ENCODE measurements around the gene RAB7B.

RAB7B gene

DNA sequence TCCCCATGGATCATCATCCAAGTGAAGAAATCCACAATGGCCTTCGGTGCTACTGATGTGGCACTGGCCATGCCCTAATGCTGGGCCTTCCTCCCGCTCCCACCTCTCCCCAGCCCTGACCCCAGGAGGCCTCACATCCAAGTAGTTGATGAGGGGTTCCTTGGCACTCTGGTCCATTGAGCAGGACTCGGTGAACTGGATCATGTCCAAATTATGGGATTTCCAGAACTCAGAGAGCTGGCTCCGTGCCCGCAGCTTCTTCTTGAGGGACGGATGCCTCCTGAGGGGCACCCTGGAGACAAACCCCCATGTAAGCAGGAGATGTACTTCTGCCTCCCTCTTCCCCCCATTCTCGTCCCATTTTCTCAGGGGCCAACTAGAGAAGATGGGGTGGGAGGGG lies 19.6 kb upstream of the RAB7B start:
- DNase-seq (ENCODE audit: low read depth), result no peak

DNA sequence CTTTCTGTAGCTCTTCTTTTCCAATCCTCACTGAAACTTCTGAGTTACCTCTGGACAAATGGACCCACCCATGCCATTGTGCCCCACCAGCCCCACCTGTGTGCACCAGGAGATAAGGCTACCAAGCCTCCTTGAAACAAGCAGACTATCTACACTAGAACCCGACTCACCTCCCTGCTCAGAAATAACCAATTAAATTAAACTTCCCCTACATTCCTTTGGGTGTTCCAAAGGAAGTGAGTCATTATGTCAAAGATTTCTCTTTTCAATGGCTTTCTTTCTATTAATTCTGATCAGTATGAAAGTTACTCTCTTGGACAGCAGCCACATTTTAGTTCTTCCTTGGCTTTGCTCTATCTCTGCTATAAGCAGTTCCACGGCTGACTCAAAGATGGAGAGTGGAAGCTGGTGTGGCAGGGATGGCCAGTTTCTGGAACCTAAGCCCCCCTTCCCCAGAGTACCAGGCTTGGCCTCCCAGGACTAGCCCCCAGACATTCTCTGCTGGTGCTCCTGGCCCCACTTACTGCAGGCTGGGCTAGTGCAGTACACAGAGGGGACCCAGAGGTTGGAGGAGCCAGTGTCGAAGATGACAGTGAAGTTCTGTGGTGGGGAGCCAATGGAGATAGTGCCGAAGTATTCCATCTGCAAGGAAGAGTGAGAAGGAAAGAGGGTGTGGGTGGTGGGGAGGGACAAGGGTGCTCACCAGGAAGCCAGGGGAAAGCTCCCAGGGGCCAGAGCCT lies 18.6 kb upstream of the RAB7B start:
- DNase-seq (ENCODE audit: low read depth), result no peak

- no peak for DNase-seq (ENCODE audit: low read depth)
Measured at GRCh38 chr1:206021008-206021625, 17.9 kb upstream of the RAB7B start.

GRCh38 chr1:206020393-206021007 lies 17.3 kb upstream of the RAB7B start:
- no peak for DNase-seq (ENCODE audit: low read depth)

GRCh38 chr1:206015071-206015470 lies 11.9 kb upstream of the RAB7B start:
- DNase-seq (ENCODE audit: low read depth), result no peak

- DNase-seq (ENCODE audit: low read depth), result no peak
Measured at GRCh38 chr1:206014601-206015000, 11.4 kb upstream of the RAB7B start.

DNA sequence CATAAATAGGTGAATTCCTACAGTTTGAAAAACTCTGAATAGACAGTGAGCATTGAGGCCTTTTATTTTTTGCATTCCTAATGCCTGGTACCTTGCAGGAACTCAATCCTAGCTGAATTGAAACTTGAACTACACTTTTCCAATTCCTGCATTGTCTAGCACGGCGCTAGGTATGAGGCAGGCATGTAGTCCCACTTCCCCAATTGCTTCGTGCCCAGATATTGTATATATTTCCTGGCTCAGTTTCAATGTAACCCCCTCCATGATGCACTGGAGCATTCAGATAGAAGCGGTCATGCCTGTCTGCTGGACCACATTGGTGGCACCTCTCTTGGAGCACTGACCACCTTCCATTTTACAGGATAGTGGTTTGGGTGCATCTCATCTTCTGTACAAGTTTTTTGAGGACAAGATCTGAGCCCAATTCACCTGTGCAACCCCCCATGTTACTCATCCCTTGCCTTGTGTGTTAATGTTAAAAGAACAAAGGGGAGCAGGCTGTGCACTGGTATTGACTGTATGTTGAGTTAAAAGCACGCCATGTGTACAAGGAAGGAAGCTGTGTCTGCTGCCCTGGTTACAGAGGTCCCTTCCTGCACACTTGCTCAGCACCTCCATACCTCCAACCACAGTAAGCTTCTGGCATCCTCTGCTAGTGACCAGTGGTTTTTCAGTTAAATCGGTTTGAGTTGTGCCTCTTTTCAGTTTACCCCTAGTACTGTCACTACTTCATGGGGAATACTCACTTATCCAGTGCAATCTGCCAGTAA lies 10.0 kb upstream of the RAB7B start:
- DNase-seq (ENCODE audit: low read depth), result no peak

GRCh38 chr1:206012086-206012859 lies 9.1 kb upstream of the RAB7B start:
- peak; percentile 16 for DNase-seq (ENCODE audit: low read depth)

DNA sequence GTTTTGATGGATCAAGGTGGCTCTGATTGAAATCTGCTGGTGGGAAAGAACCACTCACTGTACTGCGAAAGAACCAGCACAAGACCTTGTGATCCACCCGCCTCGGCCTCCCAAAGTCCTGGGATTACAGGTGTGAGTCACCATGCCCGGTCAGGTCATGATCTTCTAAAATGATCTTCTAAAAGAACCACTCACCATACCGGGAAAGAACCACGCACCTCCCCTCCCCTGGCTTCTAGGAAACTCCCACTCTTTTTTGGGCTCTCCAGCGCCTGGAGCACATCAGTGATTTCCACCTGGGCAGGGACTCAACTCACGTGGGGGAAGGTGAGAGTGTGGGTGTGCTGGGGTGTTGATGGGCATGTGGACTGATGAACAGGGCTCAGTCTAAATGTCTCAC lies 7.9 kb upstream of the RAB7B start:
- DNase-seq (ENCODE audit: low read depth), result no peak

DNA sequence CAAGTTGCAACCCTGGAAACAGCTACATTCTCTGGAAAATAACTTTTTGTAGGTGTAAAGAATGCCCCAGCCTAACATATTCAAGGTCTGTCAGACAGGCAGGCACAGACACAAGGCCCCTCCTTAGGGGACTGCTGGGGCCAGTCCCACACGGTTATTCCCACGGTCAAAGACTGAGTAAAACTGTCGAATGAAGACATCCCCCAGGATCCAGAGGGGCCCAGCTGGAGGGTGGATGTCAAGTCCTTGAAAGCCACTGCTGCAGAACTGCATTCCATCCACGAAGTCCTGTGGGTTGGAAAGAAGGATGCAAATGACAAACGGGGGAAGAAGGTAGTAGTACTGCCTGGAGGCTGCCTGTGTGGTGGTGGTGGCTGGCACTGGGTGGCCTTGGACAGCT lies 6.9 kb upstream of the RAB7B start:
- no peak for DNase-seq (ENCODE audit: low read depth)

- DNase-seq (ENCODE audit: low read depth), result no peak
Measured at GRCh38 chr1:206006946-206007345, 3.8 kb upstream of the RAB7B start.

DNA sequence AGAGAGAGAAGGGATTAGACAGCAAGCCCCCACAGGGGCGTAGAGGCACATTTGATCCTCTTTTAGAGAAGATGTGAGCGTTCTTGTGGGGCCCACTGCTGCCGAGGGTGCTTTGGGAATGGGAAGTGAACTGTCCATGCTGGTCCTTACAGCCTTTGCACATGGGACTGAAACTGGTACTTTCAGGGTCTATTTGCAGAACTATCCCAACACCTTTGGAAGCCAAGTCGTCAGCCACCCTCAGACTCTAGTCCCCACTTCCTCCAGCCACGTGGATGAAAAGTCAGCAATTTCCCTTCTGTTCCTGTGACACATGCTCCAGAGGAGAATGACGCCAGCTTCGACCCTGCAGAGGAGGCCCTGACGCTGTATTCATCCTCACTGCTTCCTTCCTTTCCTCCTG lies 2.6 kb upstream of the RAB7B start:
- DNase-seq (ENCODE audit: low read depth), result no peak

GRCh38 chr1:206005234-206005633 lies 2.0 kb upstream of the RAB7B start:
- no peak for DNase-seq (ENCODE audit: low read depth)

DNA sequence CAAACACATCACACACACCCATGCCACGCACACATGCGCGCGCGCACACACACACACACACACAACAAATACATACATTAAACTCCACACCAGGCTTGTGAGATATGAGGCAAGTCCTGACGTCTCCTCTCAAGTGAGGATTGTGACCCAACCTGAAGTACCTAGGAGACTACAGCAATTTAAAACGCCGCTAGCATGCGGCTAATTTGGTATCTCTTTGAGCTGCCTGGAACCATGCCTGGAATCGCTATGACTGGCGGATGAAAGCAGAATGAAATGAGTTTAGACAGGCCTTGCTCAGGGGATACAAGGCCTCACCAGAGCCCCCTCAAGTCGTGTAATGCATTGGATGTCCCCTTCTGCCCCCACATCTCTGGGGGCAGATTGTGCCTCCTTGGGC lies 1.6 kb upstream of the RAB7B start:
- DNase-seq (ENCODE audit: low read depth), result no peak

- no peak for DNase-seq (ENCODE audit: low read depth)
Measured at GRCh38 chr1:206003854-206004800, 932 bp upstream of the RAB7B start.

DNA sequence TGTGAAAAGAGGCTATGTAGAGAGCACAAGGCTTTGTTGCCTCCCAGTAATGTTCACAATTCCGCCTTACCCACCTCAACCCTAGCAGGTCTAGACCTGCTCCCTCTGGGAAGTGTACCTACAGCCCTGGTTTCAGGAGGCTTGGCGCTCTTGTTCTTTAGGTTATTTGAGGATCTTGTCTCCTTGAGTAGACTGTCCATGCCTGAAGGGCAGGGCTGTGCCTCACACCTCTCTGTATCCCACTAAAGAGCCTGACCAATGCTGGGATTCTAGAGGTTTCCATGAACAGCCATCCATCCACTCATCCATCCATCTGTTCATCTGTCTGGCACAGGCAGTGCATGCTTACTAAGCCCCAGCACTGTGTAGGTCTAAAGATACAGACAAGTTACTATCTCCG lies 1.0 kb downstream of the RAB7B start:
- DNase-seq (ENCODE audit: low read depth), result no peak

GRCh38 chr1:206001476-206001888 lies 1.7 kb downstream of the RAB7B start:
- no peak for DNase-seq (ENCODE audit: low read depth)

DNA sequence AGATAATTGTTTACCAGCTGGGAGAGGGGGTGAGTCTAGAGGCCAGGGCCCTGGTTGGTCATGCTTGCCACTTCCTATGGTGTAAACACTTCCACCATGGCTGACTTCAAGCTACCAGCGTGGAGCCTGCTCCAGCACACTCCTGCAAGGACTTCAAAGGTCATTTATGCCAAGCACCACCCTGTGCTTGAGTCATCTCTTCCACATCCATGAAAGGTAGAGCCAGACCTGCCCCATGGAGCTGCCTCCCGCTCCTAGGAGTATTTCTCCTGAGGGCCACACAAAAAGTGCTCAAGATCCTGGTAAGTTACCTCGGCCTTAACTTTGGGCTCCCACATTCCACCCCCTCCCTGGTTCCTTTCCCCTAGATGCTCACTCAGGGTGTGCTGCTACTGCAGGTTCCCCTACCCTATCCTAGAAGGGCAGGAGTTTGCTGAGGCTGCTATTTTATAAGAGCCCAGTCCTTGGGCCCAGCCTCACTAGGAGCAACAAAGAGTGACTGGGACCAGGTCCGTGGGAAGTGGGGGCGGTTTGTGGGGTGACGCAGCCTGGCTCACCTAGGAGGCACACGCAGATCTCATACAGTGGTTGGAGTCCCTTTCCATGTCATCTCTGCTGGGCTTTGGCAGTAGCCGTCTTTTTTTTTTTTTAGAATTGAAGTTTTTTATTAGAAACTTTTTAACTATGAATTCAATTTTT lies 2.4 kb downstream of the RAB7B start:
- DNase-seq (ENCODE audit: low read depth), result no peak

- no peak for DNase-seq (ENCODE audit: low read depth)
Measured at GRCh38 chr1:205998457-205999241, 4.5 kb downstream of the RAB7B start.

Data from stimulated activated CD8-positive, alpha-beta memory T cell treated with anti-CD3 and anti-CD28 coated beads, Interleukin-12 subunit alpha, Interleukin-12 subunit beta, amount 100 ng/mL, for 4 hours (primary cell).